Activated T-cell treated with anti-CD3 and anti-CD28 coated beads, Interleukin-2, amount 50 U/mL, for 72 hours (primary cell): Measurements from ENCODE around the gene CHCHD1. TPM values are rescaled to one million over a fixed set of nuclear protein-coding genes. Genes with fewer than 3 reads are reported as not detected.
A peak's percentile ranks its signal among the peaks of the same experiment; 100 is the strongest.

Experiments used
- ATAC-seq, 2 donors: fragments of 150-1000 bp; cut with Tn5 transposase; replicated peaks in 1 of 2; 2 replicates each; pipeline ENCODE4 v1.10.0; 2021; ENCODE audit warnings: moderate library complexity in 2 of 2, mild to moderate bottlenecking in 1 of 2
- DNase-seq, 2 donors: peaks; one replicate each; pipeline ENCODE4 v3.0.0; 2021 to 2022; ENCODE audit warnings: mixed read lengths in 1 of 2
- H3K27ac Mint-ChIP-seq: one replicate; pipeline ENCODE4 v1.8.0; 2022; ENCODE audit warnings: mild to moderate bottlenecking, moderate library complexity, mixed read lengths
- H3K27me3 Mint-ChIP-seq: one replicate; pipeline ENCODE4 v1.8.0; 2022; ENCODE audit warnings: low read depth, mixed read lengths
- H3K36me3 Mint-ChIP-seq, 2 donors: one replicate each; pipeline ENCODE4 v1.8.0; 2022; ENCODE audit warnings: mixed read lengths in 2 of 2, mild to moderate bottlenecking in 1 of 2; ENCODE audit not compliant: insufficient read depth in 2 of 2
- H3K4me1 Mint-ChIP-seq: one replicate; pipeline ENCODE4 v1.8.0; 2022; ENCODE audit warnings: low read depth, mixed read lengths
- H3K4me3 Mint-ChIP-seq, 2 donors: one replicate each; pipeline ENCODE4 v1.8.0; 2022; ENCODE audit warnings: mild to moderate bottlenecking in 2 of 2, mixed read lengths in 2 of 2, moderate library complexity in 2 of 2
- H3K9me3 Mint-ChIP-seq, 2 donors: one replicate each; pipeline ENCODE4 v1.8.0; 2022; ENCODE audit warnings: mixed read lengths in 2 of 2
- total RNA-seq, 2 donors: library from RNA; stranded (reverse); gene quantifications; one replicate each; pipeline ENCODE4 v1.2.3, GENCODE V29; 2022

CHCHD1 gene
- total RNA-seq, 2 donors from 2014 or later = 22.5 to 23.5 TPM

- ATAC-seq = no peak
These were observed 31.5 kb downstream of the CHCHD1 start for GRCh38 chr10:73813333-73813732.

GRCh38 chr10:73814276-73814895 is 32.5 kb downstream of the CHCHD1 start:
- Mint-ChIP-seq H3K27me3 (no peaks in the 10 kb centered on the region), H3K36me3 (peaks cover 5 to 15% of the 10 kb centered on the region in 2 donors), H3K9me3 (no peaks in the 10 kb centered on the region), H3K4me3 (no peak overlapping the region), H3K4me1 (peaks cover 21% of the 10 kb centered on the region), H3K27ac (no peak overlapping the region)
- ATAC-seq (no peak), DNase-seq (no peak)

More at GRCh38 chr10:73813333-73813732, 31.5 kb downstream of the CHCHD1 start:
- Mint-ChIP-seq H3K4me1 (peaks cover 32% of the 10 kb centered on the region), H3K27me3 (no peaks in the 10 kb centered on the region), H3K4me3 (no peak overlapping the region), H3K36me3 (peaks cover 11 to 25% of the 10 kb centered on the region in 2 donors), H3K27ac (peak overlapping the region; percentile 71), H3K9me3 (no peaks in the 10 kb centered on the region)
- no peak for DNase-seq

GRCh38 chr10:73814896-73815718 is 33.3 kb downstream of the CHCHD1 start:
- H3K9me3 Mint-ChIP-seq = no peaks in the 10 kb centered on the region
- ATAC-seq (no peak), DNase-seq (no peak)
- no peak overlapping the region for H3K27ac Mint-ChIP-seq
- peaks cover 4 to 12% of the 10 kb centered on the region in 2 donors for H3K36me3 Mint-ChIP-seq
- no peaks in the 10 kb centered on the region for H3K27me3 Mint-ChIP-seq
- peaks cover 14% of the 10 kb centered on the region for H3K4me1 Mint-ChIP-seq
- no peak overlapping the region for H3K4me3 Mint-ChIP-seq

- peaks cover 9% of the 10 kb centered on the region for H3K4me1 Mint-ChIP-seq
- H3K36me3 Mint-ChIP-seq = peaks cover 0 to 7% of the 10 kb centered on the region in 2 donors
- no peak overlapping the region for H3K27ac Mint-ChIP-seq
- no peak overlapping the region for H3K4me3 Mint-ChIP-seq
- no peaks in the 10 kb centered on the region for H3K27me3 Mint-ChIP-seq
- no peaks in the 10 kb centered on the region for H3K9me3 Mint-ChIP-seq
- ATAC-seq (no peak), DNase-seq (no peak)
These were observed 33.8 kb downstream of the CHCHD1 start for GRCh38 chr10:73815719-73816030.

GRCh38 chr10:73816917-73817729 is 35.3 kb downstream of the CHCHD1 start:
- H3K27ac Mint-ChIP-seq = no peak overlapping the region

GRCh38 chr10:73817826-73818225 is 36.0 kb downstream of the CHCHD1 start:
- Mint-ChIP-seq H3K9me3 (no peaks in the 10 kb centered on the region), H3K27ac (no peak overlapping the region), H3K4me3 (no peak overlapping the region), H3K4me1 (no peaks in the 10 kb centered on the region), H3K36me3 (peaks cover 0 to 3% of the 10 kb centered on the region in 2 donors), H3K27me3 (no peaks in the 10 kb centered on the region)
- DNase-seq (no peak), ATAC-seq (no peak)

More at GRCh38 chr10:73816917-73817729, 35.3 kb downstream of the CHCHD1 start:
- ATAC-seq = no peak
- Mint-ChIP-seq H3K27me3 (no peaks in the 10 kb centered on the region), H3K36me3 (peaks cover 0 to 7% of the 10 kb centered on the region in 2 donors), H3K4me1 (peaks cover 6% of the 10 kb centered on the region), H3K9me3 (no peaks in the 10 kb centered on the region), H3K4me3 (no peak overlapping the region)
- DNase-seq = no peak

GRCh38 chr10:73818402-73818801 is 36.6 kb downstream of the CHCHD1 start:
- no peak overlapping the region for H3K27ac Mint-ChIP-seq

GRCh38 chr10:73819081-73819480 is 37.2 kb downstream of the CHCHD1 start:
- ATAC-seq (no peak), DNase-seq (no peak)
- H3K4me1 Mint-ChIP-seq = no peaks in the 10 kb centered on the region
- H3K27ac Mint-ChIP-seq = no peak overlapping the region
- H3K4me3 Mint-ChIP-seq = no peak overlapping the region
- no peaks in the 10 kb centered on the region for H3K27me3 Mint-ChIP-seq
- H3K9me3 Mint-ChIP-seq = no peaks in the 10 kb centered on the region
- H3K36me3 Mint-ChIP-seq = no peaks in the 10 kb centered on the region

More at GRCh38 chr10:73818402-73818801, 36.6 kb downstream of the CHCHD1 start:
- ATAC-seq = no peak
- Mint-ChIP-seq H3K4me3 (no peak overlapping the region), H3K4me1 (no peaks in the 10 kb centered on the region), H3K9me3 (no peaks in the 10 kb centered on the region), H3K27me3 (no peaks in the 10 kb centered on the region), H3K36me3 (no peaks in the 10 kb centered on the region)
- DNase-seq = no peak

GRCh38 chr10:73819513-73820093 is 37.8 kb downstream of the CHCHD1 start:
- ATAC-seq = no peak
- DNase-seq = no peak
- Mint-ChIP-seq H3K27ac (peak overlapping the region; percentile 67), H3K4me3 (no peak overlapping the region), H3K4me1 (no peaks in the 10 kb centered on the region), H3K27me3 (no peaks in the 10 kb centered on the region), H3K36me3 (no peaks in the 10 kb centered on the region), H3K9me3 (no peaks in the 10 kb centered on the region)

- no peaks in the 10 kb centered on the region for H3K27me3 Mint-ChIP-seq
- DNase-seq (no peak), ATAC-seq (no peak)
- H3K27ac Mint-ChIP-seq = peak overlapping the region; percentile 52
- no peaks in the 10 kb centered on the region for H3K9me3 Mint-ChIP-seq
- no peaks in the 10 kb centered on the region for H3K4me1 Mint-ChIP-seq
- H3K4me3 Mint-ChIP-seq = no peak overlapping the region
- H3K36me3 Mint-ChIP-seq = no peaks in the 10 kb centered on the region
These were observed 41.5 kb downstream of the CHCHD1 start for GRCh38 chr10:73823391-73823790.

GRCh38 chr10:73824146-73824725 is 42.4 kb downstream of the CHCHD1 start:
- ATAC-seq (no peak), DNase-seq (no peak)
- H3K4me3 Mint-ChIP-seq = no peak overlapping the region
- H3K4me1 Mint-ChIP-seq = no peaks in the 10 kb centered on the region
- H3K27me3 Mint-ChIP-seq = no peaks in the 10 kb centered on the region
- H3K27ac Mint-ChIP-seq = no peak overlapping the region
- H3K9me3 Mint-ChIP-seq = no peaks in the 10 kb centered on the region
- no peaks in the 10 kb centered on the region for H3K36me3 Mint-ChIP-seq

- ATAC-seq = no peak
- Mint-ChIP-seq H3K36me3 (no peaks in the 10 kb centered on the region), H3K27ac (no peak overlapping the region), H3K4me3 (no peak overlapping the region), H3K27me3 (no peaks in the 10 kb centered on the region), H3K9me3 (no peaks in the 10 kb centered on the region), H3K4me1 (no peaks in the 10 kb centered on the region)
- DNase-seq = no peak
These were observed 45.7 kb downstream of the CHCHD1 start for GRCh38 chr10:73827346-73828089.
